GM12878 (cell line): ENCODE data around the gene SPEM2. TPM values are rescaled to one million over a fixed set of nuclear protein-coding genes. Genes with fewer than 3 reads are reported as not detected.

Source experiments
- ATAC-seq: fragments of 200-7000 bp; cut with Tn5 transposase; 3 replicates; pipeline ENCODE4 v1.9.1; 2020; ENCODE audit warnings: mild to moderate bottlenecking, moderate library complexity
- BruUV-seq: library from RNA; stranded (reverse); fragments of 400-500 nt; replicated peaks from 2 replicates; lab custom pipeline; 2021; lab: Mats Ljungman, UMichigan
- CTCF ChIA-PET: fragments of 300-600 bp; sonication (Branson Sonifier 250); formaldehyde crosslinking; extraction: SDS; loops from one replicate; lab custom pipeline; 2021; ENCODE audit warnings: inconsistent platforms; lab: Yijun Ruan, JAX
- POLR2A ChIA-PET: fragments of 350-600 bp; formaldehyde crosslinking; extraction: SDS; loops from one replicate; lab custom pipeline; 2021; ENCODE audit warnings: inconsistent platforms; lab: Charles Lee
- RAD21 ChIA-PET: fragments of 300-600 bp; sonication (Branson Sonifier 250); formaldehyde crosslinking; loops from one replicate; lab custom pipeline; 2023; ENCODE audit warnings: antibody characterized with exemption; ENCODE audit not compliant: unreplicated experiment; lab: Charles Lee
- SMC1A ChIA-PET: fragments of 300-600 bp; sonication (Branson Sonifier 250); formaldehyde crosslinking; loops from one replicate; lab custom pipeline; 2023; ENCODE audit not compliant: unreplicated experiment, uncharacterized antibody; lab: Charles Lee
- DNase-seq: peaks from one replicate; pipeline ENCODE4 v3.0.0-alpha.2; 2011; ENCODE audit warnings: low read depth, low spot score
- FAIRE-seq: peaks from 3 replicates; lab custom pipeline; 2011; peaks lifted over from hg19 to GRCh38; lab: Jason Lieb, UNC
- H2AFZ ChIP-seq: 2 replicates; pipeline ENCODE4 v1.6.0; 2011; ENCODE audit warnings: low read depth, low read length, control low read depth; ENCODE audit not compliant: control insufficient read depth
- H3K27ac ChIP-seq: 2 replicates; pipeline ENCODE4 v1.5.1; 2011; ENCODE audit warnings: control low read depth; ENCODE audit not compliant: control insufficient read depth, insufficient read depth
- H3K27me3 ChIP-seq, 2 experiments: replicated peaks in 1 of 2; 2 replicates each; pipeline versions ENCODE4 v1.6.0 to v1.6.1; 2011; ENCODE audit warnings: low read length in 1 of 2; ENCODE audit not compliant: control insufficient read depth in 2 of 2, insufficient read depth in 2 of 2
- H3K36me3 ChIP-seq, 2 experiments: 2 replicates each; pipeline ENCODE4 v1.5.1; 2011; ENCODE audit warnings: low read length in 1 of 2; ENCODE audit not compliant: control insufficient read depth in 2 of 2, insufficient read depth in 2 of 2
- H3K4me1 ChIP-seq: 2 replicates; pipeline ENCODE4 v1.6.1; 2011; ENCODE audit warnings: mild to moderate bottlenecking, low read length, moderate library complexity, mixed read lengths; ENCODE audit not compliant: control insufficient read depth, insufficient read depth
- H3K4me2 ChIP-seq: 2 replicates; pipeline ENCODE4 v1.6.0; 2011; ENCODE audit warnings: control low read depth; ENCODE audit not compliant: control insufficient read depth, insufficient read depth
- H3K4me3 ChIP-seq: fragments of 200-600 bp; sonication (generic); 2 replicates; pipeline ENCODE4 v1.5.1; 2016
- H3K79me2 ChIP-seq: 2 replicates; pipeline ENCODE4 v1.6.0; 2011; ENCODE audit warnings: low read length; ENCODE audit not compliant: control insufficient read depth, insufficient read depth
- H3K9ac ChIP-seq: 2 replicates; pipeline ENCODE4 v1.8.0; 2011; ENCODE audit warnings: low read length, control low read depth, mixed read lengths; ENCODE audit not compliant: control insufficient read depth, insufficient read depth
- H3K9me3 ChIP-seq: replicated peaks from 3 replicates; pipeline ENCODE4 v1.5.1; 2011; ENCODE audit warnings: mild to moderate bottlenecking, low read length; ENCODE audit not compliant: control insufficient read depth, insufficient read depth
- H4K20me1 ChIP-seq: 2 replicates; pipeline ENCODE4 v1.6.0; 2011; ENCODE audit not compliant: control insufficient read depth, insufficient read depth
- ATF7 ChIP-seq: fragments of 450-650 bp; IDR thresholded peaks from 2 replicates; pipeline ENCODE4 v1.6.1; 2016; ENCODE audit warnings: low read depth, mild to moderate bottlenecking
- FOXM1 ChIP-seq: IDR thresholded peaks from 2 replicates; pipeline ENCODE4 v1.6.1; 2012; ENCODE audit warnings: low read depth, mild to moderate bottlenecking, inconsistent platforms, low read length, moderate library complexity
- HDAC6 ChIP-seq: fragments of 200-600 bp; sonication (generic); IDR thresholded peaks from one replicate; pipeline ENCODE4 v1.8.0; 2017; ENCODE audit warnings: antibody characterized with exemption; ENCODE audit not compliant: unreplicated experiment
- HDGF ChIP-seq: fragments of 450-650 bp; IDR thresholded peaks from 2 replicates; pipeline ENCODE4 v1.6.1; 2016; ENCODE audit warnings: antibody characterized with exemption
- NFYA ChIP-seq: IDR thresholded peaks from 2 replicates; pipeline ENCODE4 v1.6.1; 2011; ENCODE audit warnings: low read depth, mild to moderate bottlenecking, low read length, improper control_type of control experiment, borderline replicate concordance
- NR2C1 ChIP-seq: fragments of 450-650 bp; IDR thresholded peaks from 2 replicates; pipeline ENCODE4 v1.6.1; 2017; ENCODE audit warnings: antibody characterized with exemption, mild to moderate bottlenecking, moderate library complexity
- RAD21 ChIP-seq: IDR thresholded peaks from 2 replicates; pipeline ENCODE4 v1.6.1; 2011; ENCODE audit warnings: mild to moderate bottlenecking, low read depth, low read length, moderate library complexity; ENCODE audit not compliant: insufficient read depth
- SREBF2 ChIP-seq: IDR thresholded peaks from 2 replicates; pipeline ENCODE4 v1.6.1; 2012; ENCODE audit warnings: mild to moderate bottlenecking, low read length
- WRNIP1 ChIP-seq: IDR thresholded peaks from 2 replicates; pipeline ENCODE4 v1.6.1; 2011; ENCODE audit warnings: low read depth, low read length, improper control_type of control experiment, borderline replicate concordance
- WGBS: methylation state at CpG from one replicate; pipeline ENCODE4 v1.1.6; 2016; ENCODE audit warnings: low lambda C conversion rate; ENCODE audit not compliant: insufficient replicate concordance, insufficient coverage; ENCODE audit errors: missing lambda C conversion rate; 5-methylcytosine and 5-hydroxymethylcytosine counted together
- in situ Hi-C: fragments of 300-500 bp; cut with MboI; formaldehyde crosslinking; loops from 9 replicates; pipeline ENCODE4 v1.14.3; 2018; ENCODE audit warnings: mixed read lengths
- intact Hi-C: fragments of 100-400 bp; cut with micrococcal nuclease; formaldehyde crosslinking; loops from one replicate; pipeline ENCODE4 v1.14.2; 2022; ENCODE audit not compliant: unreplicated experiment
- polyA plus RNA-seq, 11 experiments: library from polyadenylated mRNA; depleted of rRNA in 4 of 11; unstranded in 6 of 11; stranded (reverse) in 5 of 11; fragments of >200 nt; fragmentation: Nextera tagmentation in 4 of 11; fragmentation: Illumina TruSeq in 1 of 11; extraction: Ambion mirVana in 4 of 11; extraction: Trizol in 1 of 11; gene quantifications; 1 replicate in 1 of 11; 2 replicates in 10 of 11; pipeline versions ENCODE4 v1.2.1 to v1.2.3, GENCODE V29; 2011 to 2016; ENCODE audit warnings: inconsistent platforms in 2 of 11, missing spikeins in 2 of 11, low read depth in 1 of 11
- total RNA-seq, 4 experiments: library from RNA; depleted of rRNA in 3 of 4; stranded (reverse); fragments of >200 nt in 3 of 4; fragmentation: Illumina TruSeq in 1 of 4; extraction: Trizol in 1 of 4; gene quantifications; 2 replicates each; pipeline versions ENCODE4 v1.2.1 to v1.2.3, GENCODE V29; 2013 to 2021
- TF ChIP-seq, protein P1 (sequence below): IDR thresholded peaks from 2 replicates; pipeline ENCODE4 v1.6.1; 2012; ENCODE audit warnings: low read depth, low read length, improper control_type of control experiment
- TF ChIP-seq, protein P2 (sequence below): fragments of 450-650 bp; conservative IDR thresholded peaks from 2 replicates; pipeline ENCODE4 v1.6.1; 2017; ENCODE audit warnings: mild to moderate bottlenecking, moderate library complexity

The SPEM2 gene
- total and polyA plus RNA-seq, 10 of the 15 experiments (the other 5 are each of a cell fraction or from before 2014, with no cell fraction given), result not detected

DNA sequence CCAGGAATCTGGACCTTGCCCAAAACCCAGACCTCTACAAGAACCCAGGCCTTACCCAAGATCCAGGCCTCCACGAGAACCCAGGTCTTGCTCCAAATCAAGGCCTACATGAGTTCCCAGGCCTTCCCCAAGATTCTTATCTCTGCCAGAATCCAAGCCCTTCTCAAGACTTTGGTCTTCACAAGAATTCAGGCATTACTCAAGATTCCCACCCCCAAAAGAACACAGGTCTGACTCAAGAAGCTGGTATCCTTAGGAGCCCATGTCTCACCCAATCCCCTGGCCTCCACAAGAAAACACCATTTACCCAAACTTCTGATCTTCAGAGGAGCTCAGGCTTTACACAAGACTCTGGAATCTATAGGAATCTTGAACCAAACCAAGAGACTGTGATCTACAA is 5.8 kb downstream of the SPEM2 start:
- no peak for TF ChIP-seq ATF7
- TF ChIP-seq, protein P1, sequence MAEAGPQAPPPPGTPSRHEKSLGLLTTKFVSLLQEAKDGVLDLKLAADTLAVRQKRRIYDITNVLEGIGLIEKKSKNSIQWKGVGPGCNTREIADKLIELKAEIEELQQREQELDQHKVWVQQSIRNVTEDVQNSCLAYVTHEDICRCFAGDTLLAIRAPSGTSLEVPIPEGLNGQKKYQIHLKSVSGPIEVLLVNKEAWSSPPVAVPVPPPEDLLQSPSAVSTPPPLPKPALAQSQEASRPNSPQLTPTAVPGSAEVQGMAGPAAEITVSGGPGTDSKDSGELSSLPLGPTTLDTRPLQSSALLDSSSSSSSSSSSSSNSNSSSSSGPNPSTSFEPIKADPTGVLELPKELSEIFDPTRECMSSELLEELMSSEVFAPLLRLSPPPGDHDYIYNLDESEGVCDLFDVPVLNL, result no peak
- no peak for TF ChIP-seq NR2C1
- CTCF ChIA-PET, result interaction anchor here (0.6 kb wide), 1 partner anchor 16 kb away, joined by 3 read pairs; no protein-coding TSS in a partner anchor
- H3K27me3 ChIP-seq, result no peaks in the 10 kb centered on the region
- H2AFZ ChIP-seq, result no peak overlapping the region
- H3K4me1 ChIP-seq, result peaks cover 2% of the 10 kb centered on the region
- intact Hi-C loops (loop anchor here (10.0 kb wide), 1 partner anchor 386 kb away; the partner anchor contains the start of gene SLC16A11), in situ Hi-C loops (no loop called here)
- no peak for FAIRE-seq
- no peak overlapping the region for H3K4me2 ChIP-seq
- SMC1A ChIA-PET, result no interaction called here
- BruUV-seq, result no TSS peak
- no peaks in the 10 kb centered on the region for H3K36me3 ChIP-seq
- no peak overlapping the region for H3K4me3 ChIP-seq
- no peak overlapping the region for H3K27ac ChIP-seq
- POLR2A ChIA-PET, result interaction anchor here (0.5 kb wide), 1 partner anchor 21 kb away, joined by 4 read pairs; no protein-coding TSS in a partner anchor
- DNase-seq, result no peak
- no peaks in the 10 kb centered on the region for H4K20me1 ChIP-seq
- WGBS, result 0% methylated on average over 1 of the region's 1 CpG
- H3K9me3 ChIP-seq, result no peaks in the 10 kb centered on the region
- H3K9ac ChIP-seq, result no peak overlapping the region
- peaks cover 2% of the 10 kb centered on the region; the same call in 1 of the 2 replicates for H3K79me2 ChIP-seq
- RAD21 ChIA-PET, result no interaction called here
- ATAC-seq, result no peak

DNA sequence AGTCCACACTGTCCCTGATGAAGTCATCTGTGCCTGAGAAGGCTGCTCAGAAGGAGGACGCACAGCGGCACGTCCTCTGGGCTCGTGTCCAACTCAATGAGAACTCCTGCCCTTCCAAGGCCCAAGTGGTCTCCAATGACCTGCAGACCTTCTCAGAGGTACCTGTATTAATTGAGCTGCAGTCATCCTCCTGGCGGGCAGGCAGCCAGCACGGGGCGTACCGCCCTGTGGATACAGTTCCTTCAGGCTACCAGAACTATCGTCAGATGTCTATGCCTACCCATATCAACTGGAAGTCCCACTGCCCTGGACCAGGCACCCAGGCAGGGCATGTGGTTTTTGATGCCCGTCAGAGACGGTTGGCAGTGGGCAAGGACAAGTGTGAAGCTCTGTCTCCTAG is 6.9 kb downstream of the SPEM2 start:
- H3K4me2 ChIP-seq, result no peak overlapping the region
- no peak overlapping the region for H3K27ac ChIP-seq
- POLR2A ChIA-PET, result interaction anchor here (0.6 kb wide), 2 partner anchors 13 to 127 kb away, joined by 3 to 5 read pairs; no protein-coding TSS in a partner anchor
- WGBS, result 72% methylated on average over 11 of the region's 11 CpGs
- CTCF ChIA-PET, result interaction anchor here (0.6 kb wide), 1 partner anchor 128 kb away, joined by 3 read pairs; no protein-coding TSS in a partner anchor
- no peak for FAIRE-seq
- H2AFZ ChIP-seq, result no peak overlapping the region
- RAD21 ChIA-PET, result no interaction called here
- H3K9ac ChIP-seq, result no peak overlapping the region
- TF ChIP-seq HDGF (no peak), NFYA (no peak), HDAC6 (no peak), SREBF2 (no peak), WRNIP1 (no peak), FOXM1 (no peak), RAD21 (no peak)
- TF ChIP-seq, protein P2, sequence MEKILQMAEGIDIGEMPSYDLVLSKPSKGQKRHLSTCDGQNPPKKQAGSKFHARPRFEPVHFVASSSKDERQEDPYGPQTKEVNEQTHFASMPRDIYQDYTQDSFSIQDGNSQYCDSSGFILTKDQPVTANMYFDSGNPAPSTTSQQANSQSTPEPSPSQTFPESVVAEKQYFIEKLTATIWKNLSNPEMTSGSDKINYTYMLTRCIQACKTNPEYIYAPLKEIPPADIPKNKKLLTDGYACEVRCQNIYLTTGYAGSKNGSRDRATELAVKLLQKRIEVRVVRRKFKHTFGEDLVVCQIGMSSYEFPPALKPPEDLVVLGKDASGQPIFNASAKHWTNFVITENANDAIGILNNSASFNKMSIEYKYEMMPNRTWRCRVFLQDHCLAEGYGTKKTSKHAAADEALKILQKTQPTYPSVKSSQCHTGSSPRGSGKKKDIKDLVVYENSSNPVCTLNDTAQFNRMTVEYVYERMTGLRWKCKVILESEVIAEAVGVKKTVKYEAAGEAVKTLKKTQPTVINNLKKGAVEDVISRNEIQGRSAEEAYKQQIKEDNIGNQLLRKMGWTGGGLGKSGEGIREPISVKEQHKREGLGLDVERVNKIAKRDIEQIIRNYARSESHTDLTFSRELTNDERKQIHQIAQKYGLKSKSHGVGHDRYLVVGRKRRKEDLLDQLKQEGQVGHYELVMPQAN, result no peak
- BruUV-seq, result no TSS peak
- ATAC-seq, result no peak
- no peaks in the 10 kb centered on the region for H3K36me3 ChIP-seq
- in situ Hi-C loops, result no loop called here
- peaks cover 8% of the 10 kb centered on the region for H3K4me1 ChIP-seq
- intact Hi-C loops, result loop anchor here (10.0 kb wide), 1 partner anchor 387 kb away; the partner anchor contains the start of gene SLC16A11
- no peak for DNase-seq
- SMC1A ChIA-PET, result interaction anchor here (1.6 kb wide), 1 partner anchor 128 kb away, joined by 4 read pairs; no protein-coding TSS in a partner anchor
- H3K9me3 ChIP-seq, result no peaks in the 10 kb centered on the region
- H3K79me2 ChIP-seq, result peaks cover 6% of the 10 kb centered on the region
- no peaks in the 10 kb centered on the region for H4K20me1 ChIP-seq
- H3K27me3 ChIP-seq, result no peaks in the 10 kb centered on the region
- H3K4me3 ChIP-seq, result no peak overlapping the region
